ENCODE measurements around the gene PSENEN. TPM values are rescaled to one million over a fixed set of nuclear protein-coding genes. Genes with fewer than 3 reads are reported as not detected.

The PSENEN gene
- total and polyA plus RNA-seq, 2 of the 8 experiments (the other 6 are each of a cell fraction or from before 2014, with no cell fraction given), result 66.7 to 75.3 TPM

GRCh38 chr19:35740423-35741202 is 4.8 kb upstream of the PSENEN start (continued):
- TF ChIP-seq BRCA1 (IDR thresholded peaks at IDR 0.05; ENCODE audit: low read depth, low read length), result no peak

Data from H1 (cell line).